Cardiac muscle cell (in vitro differentiated cells and primary cell): Measurements from ENCODE around the gene TMPRSS7. TPM values are rescaled to one million over a fixed set of nuclear protein-coding genes. Genes with fewer than 3 reads are reported as not detected.

Experiments used
- DNase-seq, 2 donors: peaks; one replicate each; pipeline versions ENCODE4 v3.0.0 to v3.0.0-alpha.2; 2010 to 2017; ENCODE audit warnings: low read depth in 1 of 2, low spot score in 1 of 2
- H3K27ac ChIP-seq: fragments of 200-600 bp; sonication (generic); 2 replicates; pipeline ENCODE4 v1.5.1; 2016
- H3K27me3 ChIP-seq: fragments of 200-600 bp; sonication (generic); 2 replicates; pipeline ENCODE4 v1.6.0; 2016; ENCODE audit warnings: control low read depth
- H3K36me3 ChIP-seq: fragments of 200-600 bp; sonication (generic); 2 replicates; pipeline ENCODE4 v1.5.1; 2016; ENCODE audit warnings: control low read depth
- H3K4me1 ChIP-seq: fragments of 200-600 bp; sonication (generic); 2 replicates; pipeline ENCODE4 v1.8.1; 2017; ENCODE audit warnings: low read depth, mild to moderate bottlenecking, mixed run types
- H3K4me3 ChIP-seq: fragments of 200-600 bp; sonication (generic); 2 replicates; pipeline ENCODE4 v1.5.1; 2016; ENCODE audit warnings: mild to moderate bottlenecking
- H3K9me3 ChIP-seq: fragments of 200-600 bp; sonication (generic); 2 replicates; pipeline ENCODE4 v1.5.1; 2017; ENCODE audit warnings: low read depth, mild to moderate bottlenecking, control low read depth
- CTCF ChIP-seq: IDR thresholded peaks from 2 replicates; pipeline ENCODE4 v1.5.1; 2012; ENCODE audit warnings: low read depth, mild to moderate bottlenecking, low read length
- polyA plus RNA-seq: library from polyadenylated mRNA; unstranded; fragments of >200 nt; fragmentation: Nextera tagmentation; extraction: Ambion mirVana; gene quantifications from 2 replicates; pipeline ENCODE4 v1.2.1, GENCODE V29; 2016
- total RNA-seq: library from RNA; depleted of rRNA; stranded (reverse); fragments of >200 nt; gene quantifications from 2 replicates; pipeline ENCODE4 v1.2.3, GENCODE V29; 2016

TMPRSS7 gene
- total and polyA plus RNA-seq, 2 experiments from 2014 or later = not detected

GRCh38 chr3:112089956-112090886 is 55.7 kb downstream of the TMPRSS7 start:
- peak overlapping the region; percentile 85 for H3K27ac ChIP-seq
- DNase-seq = no peak

GRCh38 chr3:112090887-112091586 is 56.5 kb downstream of the TMPRSS7 start:
- Histone ChIP-seq H3K36me3 (no peaks in the 10 kb centered on the region), H3K4me3 (no peak overlapping the region), H3K27me3 (peaks cover 5% of the 10 kb centered on the region), H3K4me1 (peaks cover 49% of the 10 kb centered on the region), H3K9me3 (no peaks in the 10 kb centered on the region), H3K27ac (peak overlapping the region; percentile 85)
- no peak for TF ChIP-seq CTCF
- DNase-seq = peak in 1 of 2 donors; percentile 84

More at GRCh38 chr3:112089956-112090886, 55.7 kb downstream of the TMPRSS7 start:
- Histone ChIP-seq H3K4me3 (no peak overlapping the region), H3K9me3 (no peaks in the 10 kb centered on the region), H3K36me3 (no peaks in the 10 kb centered on the region), H3K27me3 (peaks cover 5% of the 10 kb centered on the region), H3K4me1 (peaks cover 49% of the 10 kb centered on the region)
- TF ChIP-seq CTCF = no peak

- Histone ChIP-seq H3K27me3 (peaks cover 3% of the 10 kb centered on the region), H3K4me1 (peaks cover 40% of the 10 kb centered on the region), H3K9me3 (no peaks in the 10 kb centered on the region), H3K36me3 (no peaks in the 10 kb centered on the region), H3K4me3 (peak overlapping the region; percentile 0), H3K27ac (peak overlapping the region; percentile 68)
- TF ChIP-seq CTCF = no peak
- peak; percentile 65 to 83 for DNase-seq
These were observed 58.1 kb downstream of the TMPRSS7 start for GRCh38 chr3:112092496-112093179.

- Histone ChIP-seq H3K27ac (peak overlapping the region; percentile 68), H3K36me3 (no peaks in the 10 kb centered on the region), H3K4me3 (peak overlapping the region; percentile 0), H3K9me3 (no peaks in the 10 kb centered on the region), H3K27me3 (peaks cover 3% of the 10 kb centered on the region), H3K4me1 (peaks cover 40% of the 10 kb centered on the region)
- no peak for DNase-seq
- TF ChIP-seq CTCF = no peak
These were observed 58.6 kb downstream of the TMPRSS7 start for GRCh38 chr3:112093180-112093522.

- no peak for DNase-seq
- no peak overlapping the region for H3K4me3 ChIP-seq
- no peaks in the 10 kb centered on the region for H3K27me3 ChIP-seq
- no peak overlapping the region for H3K27ac ChIP-seq
- no peaks in the 10 kb centered on the region for H3K9me3 ChIP-seq
- no peak for TF ChIP-seq CTCF
- H3K4me1 ChIP-seq = peaks cover 26% of the 10 kb centered on the region
- H3K36me3 ChIP-seq = no peaks in the 10 kb centered on the region
These were observed 61.2 kb downstream of the TMPRSS7 start for GRCh38 chr3:112095731-112096130.
